ENCODE measurements around the gene FHIT. TPM values are rescaled to one million over a fixed set of nuclear protein-coding genes. Genes with fewer than 3 reads are reported as not detected.

FHIT gene
- total RNA-seq, 1 donor from 2014 or later: 11.5 TPM

- DNase-seq (ENCODE audit: low read depth): no peak
Measured at GRCh38 chr3:60176614-60177013, 1074.6 kb downstream of the FHIT start.

GRCh38 chr3:60175680-60176079 lies 1075.6 kb downstream of the FHIT start:
- TF ChIP-seq CTCF (IDR thresholded peaks at IDR 0.05; ENCODE audit: insufficient read depth, low read length, poor library complexity, severe bottlenecking): no peak
- Histone ChIP-seq H3K27me3 (ENCODE audit: control insufficient read depth, insufficient read depth, low read length) (no peaks in the 10 kb centered on the region), H3K36me3 (ENCODE audit: control insufficient read depth, insufficient read depth, low read length) (no peaks in the 10 kb centered on the region), H3K4me3 (ENCODE audit: low read depth, low read length) (no peak overlapping the region)
- no peak for DNase-seq (ENCODE audit: low read depth)

More at GRCh38 chr3:60176614-60177013, 1074.6 kb downstream of the FHIT start:
- Histone ChIP-seq H3K4me3 (ENCODE audit: low read depth, low read length) (no peak overlapping the region), H3K27me3 (ENCODE audit: control insufficient read depth, insufficient read depth, low read length) (no peaks in the 10 kb centered on the region), H3K36me3 (ENCODE audit: control insufficient read depth, insufficient read depth, low read length) (no peaks in the 10 kb centered on the region)
- TF ChIP-seq CTCF (IDR thresholded peaks at IDR 0.05; ENCODE audit: insufficient read depth, low read length, poor library complexity, severe bottlenecking): no peak

- H3K36me3 ChIP-seq (ENCODE audit: control insufficient read depth, insufficient read depth, low read length): no peaks in the 10 kb centered on the region
- no peak overlapping the region for H3K4me3 ChIP-seq (ENCODE audit: low read depth, low read length)
- no peaks in the 10 kb centered on the region for H3K27me3 ChIP-seq (ENCODE audit: control insufficient read depth, insufficient read depth, low read length)
- DNase-seq (ENCODE audit: low read depth): no peak
- TF ChIP-seq CTCF (IDR thresholded peaks at IDR 0.05; ENCODE audit: insufficient read depth, low read length, poor library complexity, severe bottlenecking): no peak
Measured at GRCh38 chr3:60169755-60170154, 1081.5 kb downstream of the FHIT start.

GRCh38 chr3:60167186-60167585 lies 1084.1 kb downstream of the FHIT start:
- no peak overlapping the region for H3K4me3 ChIP-seq (ENCODE audit: low read depth, low read length)
- no peaks in the 10 kb centered on the region for H3K36me3 ChIP-seq (ENCODE audit: control insufficient read depth, insufficient read depth, low read length)
- H3K27me3 ChIP-seq (ENCODE audit: control insufficient read depth, insufficient read depth, low read length): no peaks in the 10 kb centered on the region
- no peak for TF ChIP-seq CTCF (IDR thresholded peaks at IDR 0.05; ENCODE audit: insufficient read depth, low read length, poor library complexity, severe bottlenecking)
- no peak for DNase-seq (ENCODE audit: low read depth)

GRCh38 chr3:60160822-60161748 lies 1090.2 kb downstream of the FHIT start:
- Histone ChIP-seq H3K36me3 (ENCODE audit: control insufficient read depth, insufficient read depth, low read length) (no peaks in the 10 kb centered on the region), H3K27me3 (ENCODE audit: control insufficient read depth, insufficient read depth, low read length) (no peaks in the 10 kb centered on the region), H3K4me3 (ENCODE audit: low read depth, low read length) (no peak overlapping the region)
- DNase-seq (ENCODE audit: low read depth): no peak
- no peak for TF ChIP-seq CTCF (IDR thresholded peaks at IDR 0.05; ENCODE audit: insufficient read depth, low read length, poor library complexity, severe bottlenecking)

Data from kidney epithelial cell (primary cell).